Heart left ventricle (tissue), 13 donors: ENCODE results near the gene BTG2.

Experiments used
- CTCF ChIP-seq, 12 donors: fragments of 200-600 bp; sonication (generic) in 4 of 12; IDR thresholded peaks; one replicate each; pipeline versions ENCODE4 v1.5.0 to v1.8.0; 2018 to 2022; ENCODE audit warnings: antibody characterized with exemption in 12 of 12, mild to moderate bottlenecking in 5 of 12
- POLR2A ChIP-seq, 2 donors: fragments of 450-650 bp; IDR thresholded peaks; one replicate each; pipeline ENCODE4 v1.6.1; 2017; ENCODE audit warnings: antibody characterized with exemption in 2 of 2, mild to moderate bottlenecking in 2 of 2, moderate library complexity in 2 of 2
- donor health status: ischemic (EF 13 %, LVEDD 7.1; RV severe dilation, severe dysfunction).
- donor health status: DM: no; HTN: yes; CAD: no.
- donor health status: DM: no; HTN: no; CAD: no.
- donor health status: ischemic (EF 25% LVEDD 6.9; RV normal size, moderate dysfunction).
- donor health status: ischemic (EF 25% LVEDD 5.7; RV mildly dilated, moderate dysfunction).
- donor health status: ischemic (EF 35%, LVEDD 5.7; RV mildly dilated, moderate dysfunction).
- donor health status: nonischemic (EF 11% LVEDD 7.7; RV severe dilation, severe dysfunction).
- donor health status: DM: yes; HTN: yes; CAD: no.
- donor health status: PGD.
- donor health status: ischemic (EF 29% LVEDD 5.4; RV normal size, mild dysfunction).
- donor health status: nonischemic (EF 23%, LVEDD 6.1; RV moderate dilation, normal function).

GRCh38 chr1:203346769-203347102 is 41.4 kb downstream of the BTG2 start:
- no peak for TF ChIP-seq CTCF (IDR thresholded peaks at IDR 0.05)
- no peak for TF ChIP-seq POLR2A (IDR thresholded peaks at IDR 0.05)
